Pons (tissue), 1 donor: ENCODE measurements around the gene CD2AP.
A peak's percentile ranks its signal among the peaks of the same experiment; 100 is the strongest.
"Not testable (repeated sequence)": the region's sequence is repeated elsewhere in the genome, so short reads cannot be mapped to it uniquely, and the experiment has no call there.

Experiments
- DNase-seq: peaks from one replicate; pipeline ENCODE4 v3.0.0-alpha.2; 2016; ENCODE audit warnings: low spot score

Gene CD2AP

GRCh38 chr6:47634210-47635047 lies 156.8 kb downstream of the CD2AP start:
- no peak for DNase-seq

GRCh38 chr6:47646689-47647088 lies 169.1 kb downstream of the CD2AP start:
- DNase-seq: no peak

- DNase-seq: no peak
Observed at GRCh38 chr6:47647188-47647587, 169.6 kb downstream of the CD2AP start.

- DNase-seq: not testable (repeated sequence)
Observed at GRCh38 chr6:47647626-47648025, 170.0 kb downstream of the CD2AP start.

- DNase-seq: no peak
Observed at GRCh38 chr6:47648031-47648430, 170.4 kb downstream of the CD2AP start.

DNA sequence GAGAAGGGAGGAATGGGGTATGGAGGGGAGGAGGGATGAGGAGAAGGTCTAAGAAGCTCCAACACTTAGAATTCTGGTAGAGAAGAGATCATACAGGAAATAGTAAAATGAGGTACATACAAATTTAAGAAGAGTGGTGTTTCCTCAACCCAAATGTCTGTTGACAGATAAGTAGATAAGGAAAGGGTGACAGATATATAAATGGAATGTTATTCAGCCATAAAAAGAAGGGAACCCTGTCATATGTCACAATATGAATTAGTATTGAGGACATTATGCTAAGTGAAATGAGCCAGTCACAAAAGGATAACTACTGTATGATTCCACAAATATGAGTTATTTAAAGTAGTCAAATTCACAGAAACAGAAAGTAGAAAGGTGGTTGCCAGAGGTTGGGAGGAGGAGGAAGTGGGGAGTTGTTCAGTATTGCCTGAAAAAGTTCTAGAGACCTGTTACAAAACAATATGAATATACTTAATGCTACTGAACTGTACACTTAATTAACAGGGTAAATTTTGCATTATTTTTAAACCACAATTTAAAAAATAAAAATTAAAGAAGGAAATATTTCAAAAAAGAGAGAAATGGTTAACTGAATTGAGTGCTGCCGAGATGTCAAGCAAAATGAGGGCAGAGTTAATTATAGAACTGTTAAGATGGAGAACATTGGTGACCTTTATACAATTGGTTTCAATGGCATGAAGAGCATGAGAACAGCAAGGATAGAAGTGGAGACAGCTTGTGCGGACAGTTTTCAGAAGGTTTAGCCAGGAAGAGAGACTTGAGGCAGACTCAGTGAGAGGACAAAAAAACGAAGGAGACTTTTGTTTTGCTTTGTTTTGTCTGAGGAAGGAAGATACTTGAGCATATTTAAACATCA lies 173.2 kb downstream of the CD2AP start:
- DNase-seq: no peak

- no peak for DNase-seq
Observed at GRCh38 chr6:47651505-47651944, 173.9 kb downstream of the CD2AP start.

GRCh38 chr6:47653706-47654105 lies 176.1 kb downstream of the CD2AP start:
- DNase-seq: no peak

GRCh38 chr6:47654255-47654654 lies 176.7 kb downstream of the CD2AP start:
- no peak for DNase-seq

- no peak for DNase-seq
Observed at GRCh38 chr6:47655719-47656595, 178.4 kb downstream of the CD2AP start.

DNA sequence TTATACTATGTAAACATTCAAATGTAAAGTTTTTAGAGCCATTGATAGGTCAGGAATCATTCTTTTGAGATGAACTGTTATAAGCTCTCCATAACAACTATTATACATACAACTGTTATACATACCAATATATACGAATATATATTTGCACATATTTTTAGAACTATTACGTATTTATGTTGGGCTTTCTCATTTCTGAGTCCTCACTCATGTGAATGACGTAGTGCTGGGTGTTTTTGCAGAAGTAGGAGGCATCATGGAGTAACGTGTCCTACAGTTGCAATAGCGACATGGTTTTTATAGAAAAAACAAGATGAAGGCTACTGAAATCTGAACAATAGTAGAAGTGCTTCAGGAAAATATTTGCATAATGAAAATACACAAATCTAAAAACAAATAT lies 184.4 kb downstream of the CD2AP start:
- DNase-seq: no peak

DNA sequence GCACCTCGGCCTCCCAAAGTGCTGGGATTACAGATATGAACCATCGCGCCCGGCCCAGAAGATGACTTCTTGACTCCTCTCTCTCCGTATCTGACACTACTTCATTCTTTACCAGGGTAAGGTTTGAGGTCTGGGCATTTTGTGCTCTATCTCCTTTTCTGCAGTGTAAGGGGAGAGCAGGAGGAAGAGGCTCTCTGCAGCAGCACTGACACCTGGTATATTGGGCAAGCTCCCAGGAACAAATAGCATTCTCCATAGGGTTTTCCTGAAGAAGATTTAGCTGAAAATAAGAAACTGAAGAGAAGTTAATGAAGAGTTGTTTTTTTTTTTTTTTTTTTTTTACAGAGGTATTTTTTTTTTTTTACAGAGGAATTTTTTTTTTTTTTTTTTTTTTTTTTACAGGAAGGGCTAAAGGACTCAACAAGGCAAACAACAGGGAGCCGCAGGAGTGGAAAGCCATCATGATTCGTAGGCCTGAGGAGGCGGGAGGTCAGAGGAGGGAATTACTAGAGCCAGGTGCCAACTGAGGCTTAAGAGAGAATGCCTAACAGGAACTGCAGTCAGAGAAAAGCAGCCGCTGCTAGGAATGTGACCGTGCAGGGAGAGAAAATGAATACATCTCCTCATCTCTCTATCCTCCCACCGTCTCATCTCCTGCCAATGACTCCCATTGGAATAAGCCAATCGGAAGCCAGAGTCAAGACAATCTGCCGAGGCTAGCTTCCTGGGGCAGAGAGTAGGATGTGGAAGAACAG lies 186.1 kb downstream of the CD2AP start:
- DNase-seq: no peak

DNA sequence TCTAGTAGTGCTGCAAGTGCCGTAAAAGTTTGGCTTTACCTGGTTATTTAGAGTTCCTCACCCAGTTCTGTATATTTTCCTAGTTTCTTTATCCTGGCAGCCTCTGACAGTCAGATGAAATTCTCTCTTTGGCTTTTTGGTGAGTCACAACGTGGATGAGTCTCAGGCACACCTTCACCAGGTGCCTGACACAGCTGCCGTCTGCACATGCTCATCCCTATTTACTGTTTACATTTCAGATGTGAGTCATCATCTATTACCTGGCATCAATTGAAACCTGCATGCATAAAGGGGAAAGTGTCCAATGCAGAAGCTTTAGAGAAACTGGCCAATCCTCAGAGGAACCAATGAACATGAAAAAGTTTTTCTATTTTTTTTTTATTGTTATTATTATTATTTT lies 187.5 kb downstream of the CD2AP start:
- no peak for DNase-seq

GRCh38 chr6:47669684-47670513 lies 192.3 kb downstream of the CD2AP start:
- DNase-seq: peak; percentile 8

DNA sequence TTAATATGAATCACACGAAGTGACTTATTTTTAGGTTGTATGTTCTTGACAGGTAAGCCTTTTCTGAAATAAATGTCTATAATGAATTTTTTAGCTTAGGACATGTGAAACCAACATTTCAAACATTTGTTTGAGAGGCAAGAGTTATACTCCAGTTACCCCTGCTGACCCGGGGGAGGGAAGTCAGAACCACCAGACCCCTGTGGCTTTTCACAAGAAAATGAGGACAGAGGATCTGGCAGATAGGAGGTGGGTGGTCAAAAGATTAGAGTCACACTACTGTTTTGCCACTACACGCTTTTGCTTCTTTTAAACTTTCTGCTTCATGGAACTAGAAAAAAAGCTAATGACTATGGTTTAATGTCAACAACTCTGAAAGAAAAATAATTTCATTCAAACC lies 193.3 kb downstream of the CD2AP start:
- no peak for DNase-seq

DNA sequence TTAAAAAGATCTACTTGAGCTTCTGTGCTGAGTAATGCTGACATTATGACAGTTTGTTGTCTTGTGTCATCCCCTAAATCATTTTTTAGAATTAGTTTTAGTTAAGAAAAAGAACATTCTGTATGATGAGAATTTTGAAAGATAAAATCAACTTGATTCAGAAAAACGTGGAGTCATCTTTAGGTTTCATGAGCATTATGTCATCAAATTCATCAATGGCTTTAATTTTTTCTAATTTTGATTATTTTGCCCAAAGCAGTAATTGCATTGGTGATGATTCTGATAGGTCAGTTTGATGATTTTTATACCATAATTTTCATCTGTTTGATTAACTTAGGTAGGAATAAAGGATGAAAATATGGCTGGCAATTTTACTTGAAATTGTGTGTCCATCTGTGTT lies 194.2 kb downstream of the CD2AP start:
- no peak for DNase-seq

DNA sequence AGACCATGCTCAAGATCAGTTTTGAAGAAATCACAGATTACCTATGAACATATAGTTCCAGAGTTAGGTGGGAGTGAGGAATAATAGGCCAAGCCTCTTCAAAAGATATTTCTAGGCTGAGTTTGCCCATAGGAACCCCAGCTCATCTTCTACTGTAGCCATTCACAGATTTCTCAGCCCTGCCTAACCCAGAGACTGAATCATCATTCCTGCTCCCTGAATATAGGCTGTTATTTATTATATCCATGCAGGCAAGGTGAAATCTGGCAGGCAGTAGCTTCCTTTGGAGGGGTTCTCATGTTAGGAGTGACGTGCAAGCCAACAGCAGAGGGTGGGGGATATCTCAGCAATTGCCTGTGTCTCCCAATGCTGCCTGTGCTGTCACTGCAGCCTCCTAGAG lies 195.2 kb downstream of the CD2AP start:
- no peak for DNase-seq

- DNase-seq: no peak
Observed at GRCh38 chr6:47674673-47675072, 197.1 kb downstream of the CD2AP start.
